HL-60 (cell line): Measurements from ENCODE around the gene DBNDD2.

ENCODE experiments used
- POLR2AphosphoS5 ChIP-seq: IDR thresholded peaks from 2 replicates; pipeline ENCODE4 v1.6.1; 2012; ENCODE audit warnings: low read depth
- TF ChIP-seq, protein P1 (sequence below): IDR thresholded peaks from one replicate; pipeline ENCODE4 v1.5.1; 2011; ENCODE audit warnings: low read length, control low read depth, inconsistent platforms; ENCODE audit not compliant: insufficient read depth
- TF ChIP-seq, protein P2 (sequence below): IDR thresholded peaks from 2 replicates; pipeline ENCODE4 v1.6.1; 2012; ENCODE audit warnings: low read depth; ENCODE audit not compliant: insufficient replicate concordance

DNA sequence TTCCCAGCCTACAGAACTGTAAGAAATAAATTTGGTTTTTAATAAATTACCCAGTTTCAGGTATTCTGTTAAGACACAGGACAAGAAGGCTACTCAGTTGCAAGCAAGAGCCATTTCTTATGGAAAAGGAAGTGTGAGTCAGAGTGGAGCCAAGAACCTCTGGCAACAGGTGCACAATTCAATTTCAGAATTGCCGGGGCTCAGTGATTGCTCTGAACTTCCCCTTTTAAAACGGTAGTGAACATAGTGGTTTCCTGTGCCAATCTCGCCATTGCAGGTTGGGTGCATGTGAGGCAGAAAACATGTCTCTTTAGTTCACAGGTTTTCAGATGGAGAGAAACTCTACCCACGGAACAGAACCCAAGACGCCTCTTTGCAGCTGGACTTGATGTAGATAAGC is 24.2 kb downstream of the DBNDD2 start:
- TF ChIP-seq, protein P1, sequence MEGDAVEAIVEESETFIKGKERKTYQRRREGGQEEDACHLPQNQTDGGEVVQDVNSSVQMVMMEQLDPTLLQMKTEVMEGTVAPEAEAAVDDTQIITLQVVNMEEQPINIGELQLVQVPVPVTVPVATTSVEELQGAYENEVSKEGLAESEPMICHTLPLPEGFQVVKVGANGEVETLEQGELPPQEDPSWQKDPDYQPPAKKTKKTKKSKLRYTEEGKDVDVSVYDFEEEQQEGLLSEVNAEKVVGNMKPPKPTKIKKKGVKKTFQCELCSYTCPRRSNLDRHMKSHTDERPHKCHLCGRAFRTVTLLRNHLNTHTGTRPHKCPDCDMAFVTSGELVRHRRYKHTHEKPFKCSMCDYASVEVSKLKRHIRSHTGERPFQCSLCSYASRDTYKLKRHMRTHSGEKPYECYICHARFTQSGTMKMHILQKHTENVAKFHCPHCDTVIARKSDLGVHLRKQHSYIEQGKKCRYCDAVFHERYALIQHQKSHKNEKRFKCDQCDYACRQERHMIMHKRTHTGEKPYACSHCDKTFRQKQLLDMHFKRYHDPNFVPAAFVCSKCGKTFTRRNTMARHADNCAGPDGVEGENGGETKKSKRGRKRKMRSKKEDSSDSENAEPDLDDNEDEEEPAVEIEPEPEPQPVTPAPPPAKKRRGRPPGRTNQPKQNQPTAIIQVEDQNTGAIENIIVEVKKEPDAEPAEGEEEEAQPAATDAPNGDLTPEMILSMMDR = no peak
- TF ChIP-seq, protein P2, sequence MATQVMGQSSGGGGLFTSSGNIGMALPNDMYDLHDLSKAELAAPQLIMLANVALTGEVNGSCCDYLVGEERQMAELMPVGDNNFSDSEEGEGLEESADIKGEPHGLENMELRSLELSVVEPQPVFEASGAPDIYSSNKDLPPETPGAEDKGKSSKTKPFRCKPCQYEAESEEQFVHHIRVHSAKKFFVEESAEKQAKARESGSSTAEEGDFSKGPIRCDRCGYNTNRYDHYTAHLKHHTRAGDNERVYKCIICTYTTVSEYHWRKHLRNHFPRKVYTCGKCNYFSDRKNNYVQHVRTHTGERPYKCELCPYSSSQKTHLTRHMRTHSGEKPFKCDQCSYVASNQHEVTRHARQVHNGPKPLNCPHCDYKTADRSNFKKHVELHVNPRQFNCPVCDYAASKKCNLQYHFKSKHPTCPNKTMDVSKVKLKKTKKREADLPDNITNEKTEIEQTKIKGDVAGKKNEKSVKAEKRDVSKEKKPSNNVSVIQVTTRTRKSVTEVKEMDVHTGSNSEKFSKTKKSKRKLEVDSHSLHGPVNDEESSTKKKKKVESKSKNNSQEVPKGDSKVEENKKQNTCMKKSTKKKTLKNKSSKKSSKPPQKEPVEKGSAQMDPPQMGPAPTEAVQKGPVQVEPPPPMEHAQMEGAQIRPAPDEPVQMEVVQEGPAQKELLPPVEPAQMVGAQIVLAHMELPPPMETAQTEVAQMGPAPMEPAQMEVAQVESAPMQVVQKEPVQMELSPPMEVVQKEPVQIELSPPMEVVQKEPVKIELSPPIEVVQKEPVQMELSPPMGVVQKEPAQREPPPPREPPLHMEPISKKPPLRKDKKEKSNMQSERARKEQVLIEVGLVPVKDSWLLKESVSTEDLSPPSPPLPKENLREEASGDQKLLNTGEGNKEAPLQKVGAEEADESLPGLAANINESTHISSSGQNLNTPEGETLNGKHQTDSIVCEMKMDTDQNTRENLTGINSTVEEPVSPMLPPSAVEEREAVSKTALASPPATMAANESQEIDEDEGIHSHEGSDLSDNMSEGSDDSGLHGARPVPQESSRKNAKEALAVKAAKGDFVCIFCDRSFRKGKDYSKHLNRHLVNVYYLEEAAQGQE = no peak
- TF ChIP-seq POLR2AphosphoS5 = peak; percentile 64; the same call in 1 of the 2 replicates
